Right lung (tissue), 5 donors: ENCODE results near the gene VTI1A. TPM values are rescaled to one million over a fixed set of nuclear protein-coding genes. Genes with fewer than 3 reads are reported as not detected.

Source experiments
- DNase-seq, 2 donors: peaks; one replicate each; pipeline ENCODE4 v3.0.0-alpha.2; 2013
- polyA plus RNA-seq, 5 donors: library from polyadenylated mRNA; unstranded; fragments of 120-200 nt; gene quantifications; one replicate each; pipeline versions ENCODE4 v1.2.1 to v1.2.3, GENCODE V29; 2013; ENCODE audit warnings: inconsistent platforms in 1 of 5, low replicate concordance in 1 of 5; ENCODE audit not compliant: insufficient read length in 5 of 5, insufficient read depth in 1 of 5

Gene VTI1A
- polyA plus RNA-seq, 5 donors: 13.9 to 19.3 (median 15.6) TPM

DNA sequence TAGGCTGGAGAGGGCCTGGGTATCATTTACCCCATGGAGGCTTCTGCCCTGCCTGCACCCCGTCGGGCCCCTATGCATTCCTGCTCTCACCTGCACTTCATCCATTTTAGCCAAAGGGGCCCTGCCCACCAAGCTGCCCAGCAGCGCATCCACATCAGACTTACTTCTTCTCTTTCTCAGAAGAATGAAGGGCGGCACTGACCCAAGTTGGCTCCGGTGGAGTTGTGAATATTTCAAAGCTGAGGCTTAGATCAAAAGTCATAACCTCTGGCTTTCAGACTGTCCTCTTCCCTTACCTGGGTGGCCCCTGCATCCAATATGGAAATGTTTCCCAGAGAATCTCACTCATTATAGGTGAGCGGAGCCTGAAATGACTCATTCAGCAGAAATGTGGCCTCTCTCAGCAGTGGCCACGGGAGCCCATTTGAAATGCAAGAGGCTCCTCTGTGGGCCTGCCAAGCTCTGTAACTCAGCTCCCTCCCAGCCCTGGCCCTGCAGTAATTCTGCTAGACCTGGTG lies 385.4 kb downstream of the VTI1A start:
- no peak for DNase-seq

DNA sequence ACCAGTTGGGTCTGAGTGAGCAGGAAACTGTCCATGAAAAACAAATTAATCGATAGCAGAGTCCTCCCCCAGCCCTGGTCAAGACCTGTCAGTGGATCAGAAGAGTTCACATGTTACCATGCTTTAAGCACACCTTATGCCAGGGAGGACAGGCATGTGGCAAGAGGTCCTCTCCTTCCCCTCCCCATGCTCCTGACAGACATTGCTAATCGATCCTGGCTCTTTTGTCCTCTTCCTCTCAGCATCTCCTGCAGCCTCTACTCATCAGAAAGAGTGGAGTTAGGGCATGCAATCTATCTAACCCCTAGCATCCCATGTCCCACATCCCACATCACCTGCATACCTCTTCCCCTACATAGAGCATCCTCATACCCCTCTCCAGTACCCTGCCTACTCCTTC lies 385.9 kb downstream of the VTI1A start:
- DNase-seq: no peak

DNA sequence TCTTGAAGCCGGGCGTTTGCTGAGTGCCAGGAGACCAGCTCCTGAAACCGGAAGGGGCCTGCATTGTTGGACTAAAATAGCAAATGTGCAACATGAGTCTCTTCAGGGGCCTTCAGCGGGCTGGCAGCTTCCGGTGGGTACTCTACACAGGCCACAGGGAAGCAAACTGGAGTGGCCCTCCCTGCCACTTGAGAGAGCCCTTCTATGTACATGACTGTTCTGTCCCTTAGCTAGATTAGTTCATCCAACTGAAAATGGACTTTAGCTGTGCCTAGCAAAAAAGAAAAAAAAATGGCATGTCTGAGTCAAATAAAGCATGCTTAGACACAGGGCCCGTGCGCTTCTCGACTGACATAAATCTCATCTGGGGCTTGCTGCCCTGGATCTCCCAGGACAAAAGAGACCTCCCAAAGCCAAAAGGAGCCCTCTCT lies 387.8 kb downstream of the VTI1A start:
- DNase-seq: no peak

DNA sequence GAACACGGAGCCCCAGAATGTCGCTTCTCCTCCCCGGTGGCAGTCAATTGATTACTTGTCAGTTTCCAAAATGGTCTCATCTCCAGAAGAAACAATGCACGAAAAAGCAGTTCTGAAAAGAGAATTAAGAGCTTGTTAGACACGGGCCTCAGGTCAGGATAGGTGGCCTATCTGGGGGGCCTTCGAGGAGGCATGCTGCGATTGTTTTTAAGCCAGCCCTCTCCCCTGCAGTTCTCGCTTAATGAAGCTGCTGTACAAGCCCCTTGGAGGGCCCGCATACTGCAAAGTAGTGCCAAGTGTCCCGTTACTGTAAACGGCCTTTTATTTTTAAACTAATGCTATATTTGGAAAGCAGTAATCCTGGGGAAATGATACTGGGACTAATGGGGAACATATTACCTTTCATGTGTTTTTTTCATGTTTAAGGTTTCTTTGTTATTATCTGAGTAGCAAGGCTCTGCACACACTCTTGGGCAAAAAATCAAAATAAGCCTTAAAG lies 388.3 kb downstream of the VTI1A start:
- no peak for DNase-seq

DNA sequence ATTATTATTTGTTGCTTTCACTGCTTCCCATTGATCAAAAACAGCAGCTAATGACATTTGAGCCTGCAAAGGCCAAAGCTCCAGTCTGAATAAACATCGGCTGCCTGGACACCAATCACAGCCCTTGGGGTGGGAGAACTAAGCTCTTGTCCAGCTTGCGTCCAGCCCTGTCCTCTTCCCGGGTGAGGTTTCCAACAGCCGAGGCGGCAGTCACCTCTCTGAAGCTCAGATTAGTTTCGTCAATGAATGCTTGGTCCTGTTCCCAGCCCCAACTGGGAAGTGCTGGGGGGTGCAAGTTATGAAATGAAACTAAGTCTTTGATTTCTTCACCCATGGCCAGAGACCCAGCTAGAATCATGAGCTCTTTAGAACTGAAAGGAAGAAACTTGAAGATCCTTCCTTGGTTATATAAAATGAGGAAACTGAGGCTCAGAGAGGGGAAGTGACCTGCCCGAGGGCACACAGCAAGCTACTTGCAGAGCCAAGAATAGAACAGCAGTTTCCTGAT lies 389.0 kb downstream of the VTI1A start:
- DNase-seq: no peak

DNA sequence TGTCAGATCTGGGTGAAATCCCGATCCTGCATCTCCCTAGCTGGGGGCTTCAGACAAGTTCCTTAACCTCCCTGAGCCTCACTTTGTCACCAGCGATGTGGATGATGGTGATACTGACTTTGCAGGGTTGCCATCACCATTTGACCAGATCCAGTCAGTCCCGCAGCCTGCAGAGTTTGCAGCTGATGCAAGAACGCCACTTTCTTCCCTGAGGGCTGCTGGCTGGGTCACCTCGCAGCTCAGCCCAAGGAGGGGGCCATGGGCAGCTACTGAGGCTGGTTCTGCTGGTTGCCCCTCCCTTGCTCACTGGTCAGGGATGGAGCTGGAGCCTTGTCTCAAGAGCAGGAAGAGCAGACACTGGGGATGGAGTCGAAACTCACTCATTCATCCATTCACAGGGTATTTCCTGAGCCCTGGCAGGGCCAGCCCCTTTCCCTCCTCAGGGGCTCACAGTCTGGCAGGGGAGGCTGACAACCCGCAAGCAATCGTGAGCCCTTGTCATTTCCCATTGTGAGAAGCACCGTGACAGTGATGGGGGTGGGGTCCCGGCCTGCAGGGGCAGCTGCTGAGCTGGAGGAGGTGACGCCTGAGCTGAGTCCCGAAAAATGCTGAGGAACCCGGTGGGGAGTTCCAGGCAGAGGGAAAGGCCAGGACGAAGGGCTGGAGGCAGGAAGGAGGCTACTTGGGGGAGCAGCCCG lies 391.9 kb downstream of the VTI1A start:
- no peak for DNase-seq

DNA sequence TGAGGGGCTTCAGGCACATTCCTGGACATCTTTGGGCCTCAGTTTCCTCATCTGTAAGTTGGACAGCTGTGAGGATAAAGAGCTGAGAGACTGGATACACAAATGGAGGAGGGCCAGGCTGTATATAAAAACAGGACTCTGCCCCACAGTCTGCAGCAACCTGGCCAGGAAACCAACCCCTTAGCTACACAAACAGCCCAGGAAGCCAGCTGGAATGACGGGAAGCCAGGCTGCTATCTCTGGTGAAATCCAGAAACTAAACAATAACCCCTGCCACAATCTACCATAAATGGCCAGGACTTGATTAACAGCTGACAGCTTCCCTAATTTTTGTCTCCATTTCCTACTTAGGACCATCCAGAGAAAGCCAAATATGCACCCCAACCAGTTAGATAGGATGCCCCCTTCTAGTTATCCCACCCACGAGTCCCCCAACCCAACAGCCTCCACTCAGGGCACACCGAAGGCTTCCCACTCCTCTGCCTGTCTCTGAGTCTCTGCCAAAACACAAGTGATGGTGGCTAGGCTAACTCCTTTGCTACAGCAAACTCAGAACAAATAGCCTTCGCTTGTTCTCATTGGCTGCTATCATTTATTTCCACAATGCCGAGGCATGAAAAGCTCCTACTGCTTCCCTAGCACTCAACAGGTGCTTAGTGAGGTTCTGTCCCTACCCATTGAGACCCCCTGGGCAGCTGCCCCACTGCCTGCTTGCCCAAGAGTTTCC lies 393.1 kb downstream of the VTI1A start:
- no peak for DNase-seq

DNA sequence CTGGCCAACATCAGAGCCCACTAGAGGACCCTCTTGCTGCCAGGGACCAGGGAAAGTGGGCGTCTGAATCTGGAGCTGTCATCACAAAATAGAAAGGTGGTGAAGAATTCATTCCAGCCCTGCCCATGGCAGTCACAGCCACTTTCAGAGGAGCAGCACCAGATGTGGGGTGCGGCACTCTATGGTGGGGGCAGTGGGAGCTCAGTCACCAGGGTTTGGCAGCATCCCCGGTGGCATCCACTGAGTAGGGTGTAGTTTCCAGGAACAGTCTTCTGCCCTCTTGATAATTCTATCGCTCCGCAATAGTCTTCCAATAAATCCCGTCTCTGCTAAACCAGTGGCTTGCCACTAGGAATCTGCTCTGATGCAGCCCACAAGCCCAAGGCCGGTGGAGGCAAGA lies 394.5 kb downstream of the VTI1A start:
- no peak for DNase-seq

DNA sequence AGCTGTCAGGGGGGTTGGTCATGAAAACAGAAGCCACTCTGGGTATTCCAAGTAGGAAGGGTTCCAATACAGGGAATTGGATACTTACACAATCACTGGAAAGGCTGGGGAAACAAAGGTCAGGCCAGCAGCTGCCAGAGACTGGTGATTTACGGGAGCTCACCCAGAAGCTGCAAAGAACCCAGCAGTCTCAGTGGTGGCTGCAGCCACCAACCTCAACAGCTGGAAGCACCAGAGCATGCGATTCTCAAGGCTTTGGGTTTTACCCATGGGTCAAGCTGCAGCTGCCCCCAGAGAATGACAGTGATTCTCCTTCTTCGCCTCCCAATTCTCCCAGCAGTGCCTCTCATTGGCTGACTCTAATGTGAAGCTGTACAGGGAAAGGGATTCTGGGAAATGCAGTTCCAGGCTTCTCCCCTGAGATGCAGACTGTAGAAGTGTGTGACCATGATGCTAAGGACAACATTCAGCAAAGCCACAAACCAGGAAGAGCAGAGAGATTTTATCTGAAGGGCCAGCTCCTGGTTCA lies 395.9 kb downstream of the VTI1A start:
- peak in 1 of 2 donors; percentile 26 for DNase-seq

DNA sequence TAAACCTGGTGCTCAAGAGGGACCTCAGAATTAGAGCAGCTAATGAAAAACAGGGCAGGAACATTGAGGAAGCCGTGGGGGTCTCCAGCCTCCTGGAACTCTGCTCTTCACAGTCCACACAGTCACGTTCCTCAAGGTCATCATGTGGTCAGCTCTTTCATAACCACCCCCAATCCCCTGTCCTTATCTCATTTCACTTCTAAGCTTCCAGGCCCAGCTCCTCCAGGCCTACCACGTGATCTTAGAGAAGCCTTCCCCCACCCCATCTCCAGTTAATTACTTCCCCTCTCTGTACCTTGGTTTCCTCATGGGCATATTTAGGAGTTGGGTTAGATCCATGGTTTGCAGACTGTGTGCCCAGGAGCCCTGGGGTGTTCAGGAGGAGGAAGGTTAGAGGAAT lies 396.6 kb downstream of the VTI1A start:
- DNase-seq: no peak

DNA sequence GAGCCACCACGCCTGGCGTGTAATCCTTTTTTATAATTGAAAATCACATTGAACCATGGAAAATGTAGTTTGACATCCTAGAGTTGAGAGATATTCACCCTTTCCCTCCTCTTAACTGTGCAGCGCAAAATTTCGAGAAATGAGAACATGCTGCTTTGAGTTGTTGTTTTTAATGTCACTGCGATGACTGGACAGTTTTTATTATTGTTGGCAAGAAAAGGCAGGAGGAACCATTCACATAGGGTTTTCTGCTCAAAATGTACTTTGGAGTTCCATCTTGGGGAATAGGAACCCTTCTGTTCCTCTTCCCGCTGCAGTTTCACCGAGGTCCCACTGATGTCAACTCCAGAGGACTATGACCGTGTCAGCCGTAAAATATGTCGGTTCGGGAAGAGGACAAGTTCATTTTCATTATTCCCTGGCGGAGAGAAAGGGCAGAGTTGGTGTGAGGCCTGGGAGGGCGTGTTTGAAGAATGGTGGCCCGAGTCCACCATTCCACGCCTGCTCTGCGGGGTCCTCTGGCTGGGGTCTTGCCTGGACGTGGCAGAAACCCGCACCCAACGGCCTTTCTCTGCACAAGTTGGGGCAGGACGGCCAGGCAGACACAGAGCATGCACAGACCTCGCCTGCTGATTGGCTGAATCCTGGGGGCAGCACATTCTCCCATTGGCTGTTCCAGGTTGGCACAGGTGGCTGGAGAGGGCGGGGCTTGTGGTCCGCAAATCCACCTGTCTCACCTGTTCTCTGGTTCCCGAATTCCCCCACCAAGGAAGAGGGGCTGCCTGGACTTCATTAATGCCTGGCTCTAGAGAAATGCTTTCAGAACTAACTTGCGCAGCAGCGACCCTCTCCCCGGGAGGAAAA lies 397.9 kb downstream of the VTI1A start:
- DNase-seq: no peak

DNA sequence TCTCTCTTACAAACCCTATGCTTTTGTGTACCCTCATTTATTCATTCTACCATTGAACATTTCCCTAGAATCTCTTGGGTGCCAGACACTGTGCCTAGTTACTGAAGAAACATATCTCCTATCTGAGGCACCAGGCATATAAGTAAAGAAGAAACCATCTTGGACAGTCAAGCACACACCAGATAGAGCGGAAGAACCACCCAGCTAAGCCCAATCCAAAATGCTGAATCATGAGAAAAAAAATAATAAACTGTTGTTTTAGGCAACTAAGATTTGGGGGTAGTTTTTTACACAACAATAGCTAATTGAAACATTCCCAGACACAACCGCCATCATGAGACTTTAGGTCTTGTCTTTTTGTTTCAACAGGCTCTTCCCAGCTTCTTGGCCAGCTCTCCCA lies 400.8 kb downstream of the VTI1A start:
- no peak for DNase-seq

DNA sequence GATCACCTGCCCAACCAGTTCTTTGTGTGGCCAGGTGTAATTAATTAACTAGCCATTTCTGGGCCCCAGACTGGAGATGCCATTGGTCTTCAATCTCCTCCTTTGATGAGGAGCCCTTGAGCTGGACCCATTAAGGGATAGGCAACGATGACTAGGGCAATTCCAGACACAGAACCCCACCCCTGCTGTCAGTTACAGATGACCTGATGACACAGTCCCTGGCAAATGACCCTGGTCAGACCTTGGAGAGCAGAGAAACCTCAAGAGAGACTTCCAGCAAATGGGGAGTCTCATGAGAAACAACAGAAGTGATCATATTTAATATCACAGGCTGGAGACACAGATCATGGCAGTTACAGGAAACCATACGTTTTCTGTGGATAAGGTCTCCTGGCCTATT lies 401.2 kb downstream of the VTI1A start:
- no peak for DNase-seq

DNA sequence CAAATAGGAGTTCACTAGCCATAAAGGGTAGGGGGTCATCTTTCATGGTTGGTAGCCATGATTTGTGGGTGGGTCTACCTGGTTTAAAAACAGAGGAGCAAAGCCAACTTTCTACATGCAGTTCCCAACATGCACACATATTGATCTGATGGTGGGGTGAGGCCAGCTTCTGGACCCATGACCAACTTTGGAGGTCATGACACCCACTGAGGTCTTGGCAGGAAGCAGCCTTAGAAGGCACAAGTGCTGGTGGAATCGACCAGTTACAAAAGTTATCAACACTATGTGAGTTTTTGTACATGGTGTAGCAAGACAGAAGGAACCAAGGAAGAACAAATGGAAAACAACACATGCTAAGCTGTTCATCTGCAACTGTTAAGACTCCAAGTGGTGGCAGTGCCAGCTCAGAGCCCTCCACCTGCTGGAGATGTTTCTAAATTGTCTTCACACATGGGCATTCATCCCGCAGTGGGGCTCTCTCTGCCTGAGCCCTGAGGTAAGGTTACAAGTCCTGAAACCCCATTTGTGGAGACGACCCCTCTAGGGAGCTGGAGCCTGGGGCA lies 401.9 kb downstream of the VTI1A start:
- DNase-seq: no peak

DNA sequence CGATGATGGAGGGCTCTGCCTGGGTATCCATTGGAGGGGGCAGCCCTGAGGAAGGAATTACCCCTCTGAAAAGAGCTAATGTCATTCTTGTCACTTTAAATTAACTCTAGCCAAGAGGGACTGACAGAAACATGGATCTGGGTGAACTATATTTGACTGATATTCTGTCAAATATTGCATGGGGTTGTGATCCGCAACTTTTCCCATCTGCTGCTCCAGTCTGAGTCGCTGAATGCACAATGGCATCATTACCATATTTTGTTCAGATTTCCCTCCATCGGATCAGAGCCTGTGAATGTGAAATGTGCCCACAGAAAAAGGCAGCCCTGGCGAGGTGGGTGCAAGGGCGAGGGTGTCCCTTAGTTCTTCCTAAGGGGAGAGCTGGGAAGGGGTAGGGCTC lies 402.5 kb downstream of the VTI1A start:
- no peak for DNase-seq

DNA sequence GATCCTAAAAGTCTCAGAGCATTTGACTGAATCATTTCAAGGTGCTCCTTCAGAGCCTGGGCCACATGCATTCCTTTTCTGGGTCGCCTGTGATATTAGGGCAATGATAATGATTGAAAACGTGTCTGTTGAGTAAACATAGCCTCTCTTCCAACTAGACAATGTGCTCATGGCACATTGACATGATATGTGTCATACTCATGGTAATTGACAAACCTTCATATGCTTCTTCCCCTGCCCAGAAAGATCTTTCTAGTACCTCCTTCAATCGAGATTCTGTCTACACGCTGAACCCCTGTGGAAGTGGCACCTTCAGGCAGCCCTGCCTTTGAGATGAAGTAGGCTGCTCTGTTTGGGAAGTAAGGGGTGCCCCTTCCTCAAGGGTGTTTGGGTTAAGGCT lies 404.2 kb downstream of the VTI1A start:
- no peak for DNase-seq

DNA sequence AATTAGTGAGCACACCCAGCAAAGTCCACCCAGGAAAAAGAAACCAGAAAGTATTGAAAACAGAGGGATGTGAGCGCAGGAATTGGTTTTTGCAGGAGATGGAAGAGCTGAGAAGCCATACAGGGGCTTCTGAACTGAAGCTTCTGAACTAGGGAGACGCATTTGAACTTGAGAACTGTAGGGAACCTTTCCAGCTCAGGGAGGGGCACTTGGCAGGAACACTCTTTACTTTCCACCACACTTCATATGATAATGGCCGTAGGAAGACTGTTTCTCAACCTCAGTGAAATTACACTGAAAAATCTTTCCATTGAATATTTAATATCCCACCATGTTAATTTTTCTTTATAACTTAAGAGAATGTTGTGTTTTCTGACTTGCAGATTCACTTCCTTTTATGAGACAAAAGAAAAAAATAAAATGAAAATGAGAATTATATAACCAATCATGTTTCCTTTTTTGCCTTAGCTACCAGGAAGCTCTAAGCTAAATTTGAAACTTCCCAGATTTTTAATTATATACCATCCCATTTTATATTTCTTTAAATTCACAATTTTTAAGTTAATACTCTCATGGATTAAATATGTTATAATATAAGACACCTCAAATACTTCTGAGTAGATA lies 404.7 kb downstream of the VTI1A start:
- no peak for DNase-seq

DNA sequence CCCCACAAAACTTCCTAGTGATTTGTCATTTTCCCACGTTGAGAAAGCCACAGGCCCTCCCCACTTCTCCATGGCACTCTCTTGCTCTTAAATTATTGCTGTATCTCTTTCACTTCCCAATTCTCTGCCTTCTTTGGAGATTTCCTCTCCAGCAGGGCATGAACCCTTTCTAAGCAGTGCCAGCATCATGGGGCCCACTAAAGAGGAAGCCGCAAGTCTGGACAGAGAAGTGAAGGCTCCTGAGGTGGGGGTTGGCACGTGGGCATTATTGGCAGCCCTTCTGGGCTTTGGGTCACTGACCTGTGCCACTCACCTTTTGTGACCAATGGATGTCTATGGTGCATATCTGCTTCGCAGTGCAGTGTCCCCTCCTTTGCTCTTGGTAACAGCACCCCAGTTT lies 405.3 kb downstream of the VTI1A start:
- DNase-seq: no peak

DNA sequence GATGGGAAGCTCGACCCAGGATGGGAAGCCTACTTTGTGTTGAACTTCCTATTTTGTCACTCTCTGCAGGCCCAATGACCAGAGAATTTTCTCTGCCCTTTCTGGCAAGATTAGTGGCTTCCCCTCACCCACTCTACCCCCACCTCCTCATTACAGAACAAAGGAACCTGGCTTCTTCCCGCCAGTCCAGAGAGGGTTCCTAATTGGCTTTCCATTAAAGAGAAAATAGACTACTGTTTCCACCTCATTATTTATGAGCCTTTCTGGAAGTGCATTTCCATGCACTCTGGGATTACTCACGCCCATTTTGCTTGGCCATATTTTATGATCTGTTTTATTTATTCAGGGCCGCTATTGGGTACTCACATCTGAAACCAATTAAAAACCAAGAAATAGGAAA lies 408.1 kb downstream of the VTI1A start:
- no peak for DNase-seq

DNA sequence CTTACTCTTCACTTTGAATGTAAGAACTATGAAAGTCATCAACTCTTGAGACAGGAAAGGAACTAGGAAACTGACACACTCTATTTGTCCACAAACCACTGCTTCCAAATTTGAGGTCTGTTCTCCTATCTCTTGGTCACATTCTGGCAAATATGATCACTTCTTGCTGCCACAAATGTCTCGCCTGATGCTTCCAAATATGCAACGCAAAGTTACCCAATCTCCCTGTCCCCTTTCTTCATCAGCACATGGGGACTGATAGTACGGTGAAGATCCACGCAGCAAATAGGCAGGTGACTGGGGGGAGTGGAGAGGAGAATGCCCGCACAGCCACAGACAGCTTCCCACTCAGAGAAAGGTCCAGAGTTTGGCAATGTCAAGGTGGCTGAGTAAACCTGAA lies 410.5 kb downstream of the VTI1A start:
- DNase-seq: no peak
